Activated CD8-positive, alpha-beta memory T cell treated with anti-CD3 and anti-CD28 coated beads, Interleukin-2, amount 50 U/mL, for 48 hours (primary cell): Measurements from ENCODE around the gene FRMPD1.

Experiments
- DNase-seq: peaks from one replicate; pipeline ENCODE4 v3.0.0-alpha.2; 2020

Gene FRMPD1

GRCh38 chr9:37784616-37785483 lies 134.1 kb downstream of the FRMPD1 start, which contains the start of gene EXOSC3:
Gene EXOSC3 (minus strand): TSS chr9:37785064. CDS start chr9:37785044, 20 bp downstream.
- peak; percentile 93 for DNase-seq

GRCh38 chr9:37787059-37787458 lies 136.3 kb downstream of the FRMPD1 start:
- no peak for DNase-seq

- DNase-seq, result no peak
These were observed 137.6 kb downstream of the FRMPD1 start for GRCh38 chr9:37788332-37788731.

GRCh38 chr9:37790096-37790495 lies 139.3 kb downstream of the FRMPD1 start:
- DNase-seq, result no peak

GRCh38 chr9:37792122-37792521 lies 141.4 kb downstream of the FRMPD1 start:
- DNase-seq, result no peak

GRCh38 chr9:37796232-37796631 lies 145.5 kb downstream of the FRMPD1 start:
- no peak for DNase-seq
